Psoas muscle (tissue), 8 donors: ENCODE measurements around the gene PCSK5. TPM values are rescaled to one million over a fixed set of nuclear protein-coding genes. Genes with fewer than 3 reads are reported as not detected.

ENCODE experiments used
- ATAC-seq, 4 donors: fragments of 200-7000 bp; cut with Tn5 transposase; one replicate each; pipeline ENCODE4 v1.9.1; 2020; ENCODE audit warnings: moderate library complexity in 3 of 4, mild to moderate bottlenecking in 2 of 4
- DNase-seq, 2 donors: peaks; one replicate each; pipeline ENCODE4 v3.0.0-alpha.2; 2020
- H3K27ac ChIP-seq: fragments of 200-600 bp; one replicate; pipeline ENCODE4 v1.8.0; 2022
- H3K27me3 ChIP-seq, 3 donors: fragments of 200-600 bp in 1 of 3; one replicate each; pipeline versions ENCODE4 v1.6.1 to v1.8.0; 2013 to 2022; ENCODE audit warnings: low read length in 2 of 3, mild to moderate bottlenecking in 2 of 3, moderate library complexity in 1 of 3; ENCODE audit not compliant: insufficient read depth in 3 of 3
- H3K36me3 ChIP-seq, 2 donors: fragments of 200-600 bp in 1 of 2; one replicate each; pipeline versions ENCODE4 v1.6.1 to v1.8.0; 2013 to 2022; ENCODE audit warnings: low read depth in 1 of 2, mild to moderate bottlenecking in 1 of 2, moderate library complexity in 1 of 2; ENCODE audit not compliant: insufficient read depth in 1 of 2
- H3K4me1 ChIP-seq: fragments of 200-600 bp; one replicate; pipeline ENCODE4 v1.8.0; 2022
- H3K4me3 ChIP-seq: fragments of 200-600 bp; one replicate; pipeline ENCODE4 v1.8.0; 2022; ENCODE audit warnings: mild to moderate bottlenecking
- H3K9me3 ChIP-seq: fragments of 200-600 bp; one replicate; pipeline ENCODE4 v1.8.0; 2022
- WGBS, 3 donors: extraction: QIAGEN DNeasy Blood & Tissue Kit; methylation state at CpG; one replicate each; pipeline versions ENCODE4 v1.1.6 to v1.1.7; 2013; 5-methylcytosine and 5-hydroxymethylcytosine counted together
- intact Hi-C, 2 donors: fragments of 100-400 bp; cut with DNase I; formaldehyde crosslinking; loops; one replicate each; pipeline versions ENCODE4 v1.11.0 to v1.14.2; 2022
- polyA plus RNA-seq, 3 donors: library from polyadenylated mRNA; stranded (reverse); fragments of 200-250 nt; gene quantifications; one replicate each; pipeline ENCODE4 v1.2.3, GENCODE V29; 2013
- total RNA-seq, 4 donors: library from RNA; stranded (reverse); fragmentation: NEBNext Ultra II Directional in 2 of 4; extraction: Animal tissue kit (Norgen Biotek cat#: 25700) in 2 of 4; gene quantifications; one replicate each; pipeline versions ENCODE4 v1.2.1 to v1.2.4, GENCODE V29; 2021 to 2023
- TF ChIP-seq, protein P1 (sequence below): fragments of 200-600 bp; IDR thresholded peaks from one replicate; pipeline ENCODE4 v1.8.0; 2022; ENCODE audit warnings: antibody characterized with exemption
- donor health status: healthy with polysubstance abuse.
- donor health status: DM: no; HTN: no; CAD: no; lungs with moderate emphysema.
- donor health status: Bipolar disorder and iron deficiency.
- donor health status: healthy.
- donor health status: DM: yes; HTN: yes; CAD: no.
- donor health status: DM: no; HTN: no; CAD: no.
- donor health status: DM: no; HTN: no; CAD: no.
- donor health status: DM: yes; HTN: yes; CAD: no.

Gene PCSK5
- total and polyA plus RNA-seq, 7 donors, result 0.75 to 4.4 (median 2.3) TPM

DNA sequence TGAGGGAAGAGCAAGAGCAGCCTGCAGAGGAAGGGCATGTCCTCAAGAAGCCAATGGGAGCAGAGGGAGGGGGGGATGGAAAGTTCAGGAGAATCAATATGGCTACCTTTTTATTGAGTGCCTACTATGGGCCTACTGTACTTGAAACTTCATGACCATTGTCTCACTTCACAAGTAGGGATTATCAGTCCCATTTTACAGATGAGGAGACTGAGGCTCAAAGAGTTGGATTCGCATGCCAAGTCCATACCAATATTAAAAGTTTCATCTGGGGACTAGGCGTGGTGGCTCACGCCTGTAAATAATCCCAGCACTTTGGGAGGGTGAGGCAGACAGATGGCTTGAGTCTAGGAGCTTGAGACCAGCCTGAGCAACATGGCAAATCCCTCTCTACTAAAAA is 463.7 kb downstream of the PCSK5 start:
- H3K36me3 ChIP-seq, result no peaks in the 10 kb centered on the region
- 78 to 100% (median 97%) methylated on average over 3 of the region's 3 CpGs for WGBS, 3 donors
- ATAC-seq (no peak), DNase-seq (no peak)
- no peak overlapping the region for H3K4me3 ChIP-seq
- TF ChIP-seq, protein P1, sequence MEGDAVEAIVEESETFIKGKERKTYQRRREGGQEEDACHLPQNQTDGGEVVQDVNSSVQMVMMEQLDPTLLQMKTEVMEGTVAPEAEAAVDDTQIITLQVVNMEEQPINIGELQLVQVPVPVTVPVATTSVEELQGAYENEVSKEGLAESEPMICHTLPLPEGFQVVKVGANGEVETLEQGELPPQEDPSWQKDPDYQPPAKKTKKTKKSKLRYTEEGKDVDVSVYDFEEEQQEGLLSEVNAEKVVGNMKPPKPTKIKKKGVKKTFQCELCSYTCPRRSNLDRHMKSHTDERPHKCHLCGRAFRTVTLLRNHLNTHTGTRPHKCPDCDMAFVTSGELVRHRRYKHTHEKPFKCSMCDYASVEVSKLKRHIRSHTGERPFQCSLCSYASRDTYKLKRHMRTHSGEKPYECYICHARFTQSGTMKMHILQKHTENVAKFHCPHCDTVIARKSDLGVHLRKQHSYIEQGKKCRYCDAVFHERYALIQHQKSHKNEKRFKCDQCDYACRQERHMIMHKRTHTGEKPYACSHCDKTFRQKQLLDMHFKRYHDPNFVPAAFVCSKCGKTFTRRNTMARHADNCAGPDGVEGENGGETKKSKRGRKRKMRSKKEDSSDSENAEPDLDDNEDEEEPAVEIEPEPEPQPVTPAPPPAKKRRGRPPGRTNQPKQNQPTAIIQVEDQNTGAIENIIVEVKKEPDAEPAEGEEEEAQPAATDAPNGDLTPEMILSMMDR, result no peak
- H3K27me3 ChIP-seq, result peaks cover 0 to 3% (median 0%) of the 10 kb centered on the region in 3 donors
- intact Hi-C loops, result no loop called here
- H3K4me1 ChIP-seq, result no peaks in the 10 kb centered on the region
- no peaks in the 10 kb centered on the region for H3K9me3 ChIP-seq
- no peak overlapping the region for H3K27ac ChIP-seq

DNA sequence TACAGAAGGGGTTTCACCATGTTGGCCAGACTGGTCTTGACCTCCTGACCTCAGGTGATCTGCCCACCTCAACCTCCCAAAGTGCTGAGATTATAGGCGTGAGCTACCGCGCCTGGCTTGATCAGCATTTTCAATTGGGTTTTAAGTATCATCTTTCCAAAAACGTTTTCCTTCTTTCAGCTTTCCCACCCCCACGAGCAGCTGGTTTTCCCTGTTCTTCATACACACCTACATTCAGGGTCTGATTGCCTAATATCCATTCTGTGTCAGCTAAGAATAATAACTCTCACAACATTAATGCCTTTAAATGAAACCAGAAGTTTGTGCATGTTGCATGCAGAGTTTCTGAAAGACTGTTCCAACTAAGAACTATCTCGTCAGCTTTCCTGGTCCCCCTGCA is 465.4 kb downstream of the PCSK5 start:
- no peaks in the 10 kb centered on the region for H3K36me3 ChIP-seq
- no peak for DNase-seq
- intact Hi-C loops, result no loop called here
- no peak for ATAC-seq
- TF ChIP-seq, protein P1, result no peak
- H3K27ac ChIP-seq, result no peak overlapping the region
- H3K4me3 ChIP-seq, result no peak overlapping the region
- H3K27me3 ChIP-seq, result peaks cover 0 to 3% (median 0%) of the 10 kb centered on the region in 3 donors
- 71 to 73% (median 71%) methylated on average over 6 of the region's 6 CpGs for WGBS, 3 donors
- no peaks in the 10 kb centered on the region for H3K9me3 ChIP-seq
- H3K4me1 ChIP-seq, result no peaks in the 10 kb centered on the region

GRCh38 chr9:76357555-76357954 is 467.1 kb downstream of the PCSK5 start:
- Histone ChIP-seq H3K36me3 (no peaks in the 10 kb centered on the region), H3K4me3 (no peak overlapping the region), H3K27me3 (no peaks in the 10 kb centered on the region), H3K9me3 (no peaks in the 10 kb centered on the region), H3K4me1 (no peaks in the 10 kb centered on the region), H3K27ac (no peak overlapping the region)
- ATAC-seq (no peak), DNase-seq (no peak)
- intact Hi-C loops, result no loop called here
- TF ChIP-seq, protein P1, result no peak
- WGBS, 3 donors, result 79 to 86% (median 85%) methylated on average over 1 of the region's 1 CpG

DNA sequence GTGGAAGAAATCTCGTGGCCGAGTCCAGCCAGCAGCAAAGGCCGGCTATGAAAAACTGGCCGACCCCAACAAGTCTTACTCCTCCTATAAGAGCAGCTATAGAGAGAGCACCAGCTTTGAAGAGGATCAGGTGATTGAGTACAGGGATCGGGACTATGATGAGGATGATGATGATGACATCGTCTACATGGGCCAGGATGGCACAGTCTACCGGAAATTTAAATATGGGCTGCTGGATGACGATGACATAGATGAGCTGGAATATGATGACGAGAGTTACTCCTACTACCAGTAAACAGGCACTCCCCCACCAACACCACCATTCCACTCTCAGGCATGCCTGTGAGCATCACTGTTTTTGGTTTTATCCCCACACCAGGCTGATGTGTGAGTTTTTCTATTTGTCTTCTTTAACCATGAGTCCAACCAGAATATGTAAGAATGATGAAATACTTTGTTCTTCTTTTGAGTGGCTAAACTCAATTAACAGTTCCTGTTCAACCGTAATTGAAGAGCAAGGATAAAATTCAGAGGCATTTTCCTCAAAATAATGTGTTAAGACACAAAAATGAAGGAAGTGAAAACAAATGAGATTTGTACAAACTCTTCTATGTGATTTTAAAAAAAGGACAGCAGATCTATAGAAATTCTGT is 468.3 kb downstream of the PCSK5 start:
- WGBS, 3 donors, result 93 to 94% (median 93%) methylated on average over 10 of the region's 10 CpGs
- H3K27ac ChIP-seq, result no peak overlapping the region
- no peak for ATAC-seq

More for the DNA sequence above, 468.3 kb downstream of the PCSK5 start:
- DNase-seq, result no peak
- TF ChIP-seq, protein P1, result no peak
- Histone ChIP-seq H3K4me3 (no peak overlapping the region), H3K4me1 (no peaks in the 10 kb centered on the region), H3K27me3 (peaks cover 0 to 3% (median 0%) of the 10 kb centered on the region in 3 donors), H3K9me3 (no peaks in the 10 kb centered on the region), H3K36me3 (no peaks in the 10 kb centered on the region)
- intact Hi-C loops, result no loop called here
